ENCODE data around the gene CHST5. TPM values are rescaled to one million over a fixed set of nuclear protein-coding genes. Genes with fewer than 3 reads are reported as not detected.

The CHST5 gene
- polyA plus RNA-seq, 1 donor (not counting 4 experiments of a cell fraction or from before 2014, with no cell fraction given) = 0.12 TPM

- H3K4me1 ChIP-seq (ENCODE audit: control insufficient read depth, extremely low read depth, insufficient read depth, low read length) = peaks cover 17% of the 10 kb centered on the region
- H3K27me3 ChIP-seq (ENCODE audit: control insufficient read depth, extremely low read depth, insufficient read depth, low read length) = no peaks in the 10 kb centered on the region
- DNase-seq (ENCODE audit: low read depth, low spot score) = no peak
- no peaks in the 10 kb centered on the region for H3K9me1 ChIP-seq (ENCODE audit: control insufficient read depth, extremely low read depth, insufficient read depth, low read length)
- H3K9ac ChIP-seq (ENCODE audit: control insufficient read depth, extremely low read depth, insufficient read depth, low read length) = peak overlapping the region; percentile 78
- H3K79me2 ChIP-seq (ENCODE audit: control insufficient read depth, insufficient read depth, low read length) = no peaks in the 10 kb centered on the region
- no peaks in the 10 kb centered on the region for H3K36me3 ChIP-seq (ENCODE audit: control insufficient read depth in 2 of 2, extremely low read depth in 1 of 2, insufficient read depth in 2 of 2, low read length in 2 of 2)
- peak overlapping the region; percentile 54 to 87 (median 82) for H3K4me3 ChIP-seq (ENCODE audit: control insufficient read depth in 2 of 3, extremely low read depth in 1 of 3, insufficient read depth in 2 of 3, low read depth in 1 of 3, low read length in 3 of 3)
- peak overlapping the region; percentile 94 for H2AFZ ChIP-seq (ENCODE audit: control insufficient read depth, low read length)
- peak overlapping the region; percentile 70 for H3K27ac ChIP-seq (ENCODE audit: control insufficient read depth, insufficient read depth, low read length)
- TF ChIP-seq EZH2 (IDR thresholded peaks at IDR 0.05; ENCODE audit: low read length) (no peak), CTCF (optimal IDR thresholded peaks at IDR 0.05 in 1 of 3, IDR thresholded peaks at IDR 0.05 in 1 of 3, conservative IDR thresholded peaks at IDR 0.05 in 1 of 3; ENCODE audit: extremely low read depth in 1 of 3, insufficient read depth in 2 of 3, low read length in 3 of 3) (no peak)
- no peak for FAIRE-seq
- H3K9me3 ChIP-seq (ENCODE audit: control insufficient read depth, low read depth, low read length) = no peaks in the 10 kb centered on the region
- dilution Hi-C loops (cut with MboI; ENCODE audit: extremely low pct_ligation_motif_present, low sequenced_read_pairs) = no loop called here
- no peaks in the 10 kb centered on the region for H4K20me1 ChIP-seq (ENCODE audit: control insufficient read depth, extremely low read depth, insufficient read depth, low read length)
- peak overlapping the region; percentile 96 for H3K4me2 ChIP-seq (ENCODE audit: control insufficient read depth, extremely low read depth, insufficient read depth, low read depth, low read length)
These were observed 20.6 kb upstream of the CHST5 start for GRCh38 chr16:75556431-75556950.

GRCh38 chr16:75555707-75556430, 20.0 kb upstream of the CHST5 start, which contains the start of gene TMEM231:
Gene TMEM231, minus strand, starts transcription at chr16:75556252. Its CDS starts 43 bp downstream, at chr16:75556209.
- H3K4me1 ChIP-seq (ENCODE audit: control insufficient read depth, extremely low read depth, insufficient read depth, low read length) = peaks cover 17% of the 10 kb centered on the region
- H4K20me1 ChIP-seq (ENCODE audit: control insufficient read depth, extremely low read depth, insufficient read depth, low read length) = no peaks in the 10 kb centered on the region
- H2AFZ ChIP-seq (ENCODE audit: control insufficient read depth, low read length) = peak within 1 kb of the TSS; percentile 94
- TF ChIP-seq EZH2 (IDR thresholded peaks at IDR 0.05; ENCODE audit: low read length) = no peak
- no peak for TF ChIP-seq CTCF (optimal IDR thresholded peaks at IDR 0.05 in 1 of 3, IDR thresholded peaks at IDR 0.05 in 1 of 3, conservative IDR thresholded peaks at IDR 0.05 in 1 of 3; ENCODE audit: extremely low read depth in 1 of 3, insufficient read depth in 2 of 3, low read length in 3 of 3)
- H3K9ac ChIP-seq (ENCODE audit: control insufficient read depth, extremely low read depth, insufficient read depth, low read length) = peak within 1 kb of the TSS; percentile 78
- H3K9me1 ChIP-seq (ENCODE audit: control insufficient read depth, extremely low read depth, insufficient read depth, low read length) = no peaks in the 10 kb centered on the region
- peak within 1 kb of the TSS; percentile 96 for H3K4me2 ChIP-seq (ENCODE audit: control insufficient read depth, extremely low read depth, insufficient read depth, low read depth, low read length)
- peak within 1 kb of the TSS; percentile 70 for H3K27ac ChIP-seq (ENCODE audit: control insufficient read depth, insufficient read depth, low read length)
- H3K4me3 ChIP-seq (ENCODE audit: control insufficient read depth in 2 of 3, extremely low read depth in 1 of 3, insufficient read depth in 2 of 3, low read depth in 1 of 3, low read length in 3 of 3) = peak within 1 kb of the TSS; percentile 54 to 87 (median 82)
- H3K79me2 ChIP-seq (ENCODE audit: control insufficient read depth, insufficient read depth, low read length) = no peaks in the 10 kb centered on the region
- no peaks in the 10 kb centered on the region for H3K36me3 ChIP-seq (ENCODE audit: control insufficient read depth in 2 of 2, extremely low read depth in 1 of 2, insufficient read depth in 2 of 2, low read length in 2 of 2)
- no peaks in the 10 kb centered on the region for H3K9me3 ChIP-seq (ENCODE audit: control insufficient read depth, low read depth, low read length)
- FAIRE-seq (peak; percentile 34), DNase-seq (ENCODE audit: low read depth, low spot score) (no peak)
- dilution Hi-C loops (cut with MboI; ENCODE audit: extremely low pct_ligation_motif_present, low sequenced_read_pairs) = no loop called here
- H3K27me3 ChIP-seq (ENCODE audit: control insufficient read depth, extremely low read depth, insufficient read depth, low read length) = no peaks in the 10 kb centered on the region
